Progenitor cell of endocrine pancreas (in vitro differentiated cells): Measurements from ENCODE around the gene CDC26. TPM values are rescaled to one million over a fixed set of nuclear protein-coding genes. Genes with fewer than 3 reads are reported as not detected.

Source experiments
- DNase-seq: peaks from one replicate; pipeline ENCODE4 v3.0.0; 2021; ENCODE audit warnings: low spot score; ENCODE audit not compliant: unreplicated experiment
- H3K27ac Mint-ChIP-seq: 2 replicates; pipeline ENCODE4 v1.8.0; 2021; ENCODE audit warnings: mild to moderate bottlenecking, moderate library complexity, mixed read lengths
- H3K27me3 Mint-ChIP-seq: 2 replicates; pipeline ENCODE4 v1.8.0; 2021; ENCODE audit warnings: mixed read lengths
- H3K36me3 Mint-ChIP-seq: 2 replicates; pipeline ENCODE4 v1.8.0; 2022; ENCODE audit warnings: mixed read lengths; ENCODE audit not compliant: insufficient read depth
- H3K4me1 Mint-ChIP-seq: 2 replicates; pipeline ENCODE4 v1.8.0; 2021; ENCODE audit warnings: low read depth, mixed read lengths
- H3K4me3 Mint-ChIP-seq: 2 replicates; pipeline ENCODE4 v1.8.0; 2021; ENCODE audit warnings: low read depth, mild to moderate bottlenecking, moderate library complexity, mixed read lengths
- H3K9me3 Mint-ChIP-seq: 2 replicates; pipeline ENCODE4 v1.8.0; 2021; ENCODE audit warnings: low read depth, mixed read lengths
- total RNA-seq: library from RNA; stranded (reverse); gene quantifications from 2 replicates; pipeline ENCODE4 v1.2.1, GENCODE V29; 2021
- TF ChIP-seq, protein P1 (sequence below): fragments of 200-600 bp; sonication (generic); IDR thresholded peaks from one replicate; pipeline ENCODE4 v1.5.0; 2021; ENCODE audit warnings: antibody characterized with exemption, mild to moderate bottlenecking; ENCODE audit not compliant: unreplicated experiment

CDC26 gene
- total RNA-seq, 1 donor from 2014 or later = 36.6 TPM

- Mint-ChIP-seq H3K4me3 (no peak overlapping the region), H3K4me1 (no peaks in the 10 kb centered on the region), H3K27ac (no peak overlapping the region), H3K27me3 (no peaks in the 10 kb centered on the region), H3K36me3 (no peaks in the 10 kb centered on the region), H3K9me3 (no peaks in the 10 kb centered on the region)
- no peak for DNase-seq
- TF ChIP-seq, protein P1, sequence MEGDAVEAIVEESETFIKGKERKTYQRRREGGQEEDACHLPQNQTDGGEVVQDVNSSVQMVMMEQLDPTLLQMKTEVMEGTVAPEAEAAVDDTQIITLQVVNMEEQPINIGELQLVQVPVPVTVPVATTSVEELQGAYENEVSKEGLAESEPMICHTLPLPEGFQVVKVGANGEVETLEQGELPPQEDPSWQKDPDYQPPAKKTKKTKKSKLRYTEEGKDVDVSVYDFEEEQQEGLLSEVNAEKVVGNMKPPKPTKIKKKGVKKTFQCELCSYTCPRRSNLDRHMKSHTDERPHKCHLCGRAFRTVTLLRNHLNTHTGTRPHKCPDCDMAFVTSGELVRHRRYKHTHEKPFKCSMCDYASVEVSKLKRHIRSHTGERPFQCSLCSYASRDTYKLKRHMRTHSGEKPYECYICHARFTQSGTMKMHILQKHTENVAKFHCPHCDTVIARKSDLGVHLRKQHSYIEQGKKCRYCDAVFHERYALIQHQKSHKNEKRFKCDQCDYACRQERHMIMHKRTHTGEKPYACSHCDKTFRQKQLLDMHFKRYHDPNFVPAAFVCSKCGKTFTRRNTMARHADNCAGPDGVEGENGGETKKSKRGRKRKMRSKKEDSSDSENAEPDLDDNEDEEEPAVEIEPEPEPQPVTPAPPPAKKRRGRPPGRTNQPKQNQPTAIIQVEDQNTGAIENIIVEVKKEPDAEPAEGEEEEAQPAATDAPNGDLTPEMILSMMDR = no peak
Measured at GRCh38 chr9:113316030-113316429, 40.7 kb upstream of the CDC26 start.

DNA sequence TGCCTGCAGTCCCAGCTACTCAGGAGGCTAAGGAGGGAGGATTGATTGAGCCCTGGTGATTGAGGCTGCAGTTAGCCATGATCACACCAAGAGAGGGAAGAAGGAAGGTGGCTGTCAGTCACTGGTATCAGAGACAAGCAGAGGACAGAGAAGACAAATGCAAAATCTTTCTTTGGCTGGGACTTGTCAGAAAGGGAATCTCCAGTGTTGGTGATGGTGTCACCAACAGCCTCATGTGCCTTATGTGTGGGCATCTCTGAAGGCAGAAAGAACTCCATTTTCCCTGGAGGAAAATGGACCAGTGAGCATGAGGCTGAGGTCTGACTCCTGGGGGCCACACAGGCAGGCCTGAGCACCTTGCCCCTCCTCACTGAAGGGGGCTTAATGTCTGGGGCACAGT, 39.9 kb upstream of the CDC26 start:
- H3K9me3 Mint-ChIP-seq = no peaks in the 10 kb centered on the region
- DNase-seq = no peak
- H3K4me1 Mint-ChIP-seq = no peaks in the 10 kb centered on the region
- no peak overlapping the region for H3K27ac Mint-ChIP-seq
- TF ChIP-seq, protein P1 = no peak
- no peaks in the 10 kb centered on the region for H3K36me3 Mint-ChIP-seq
- no peak overlapping the region for H3K4me3 Mint-ChIP-seq
- H3K27me3 Mint-ChIP-seq = no peaks in the 10 kb centered on the region

DNA sequence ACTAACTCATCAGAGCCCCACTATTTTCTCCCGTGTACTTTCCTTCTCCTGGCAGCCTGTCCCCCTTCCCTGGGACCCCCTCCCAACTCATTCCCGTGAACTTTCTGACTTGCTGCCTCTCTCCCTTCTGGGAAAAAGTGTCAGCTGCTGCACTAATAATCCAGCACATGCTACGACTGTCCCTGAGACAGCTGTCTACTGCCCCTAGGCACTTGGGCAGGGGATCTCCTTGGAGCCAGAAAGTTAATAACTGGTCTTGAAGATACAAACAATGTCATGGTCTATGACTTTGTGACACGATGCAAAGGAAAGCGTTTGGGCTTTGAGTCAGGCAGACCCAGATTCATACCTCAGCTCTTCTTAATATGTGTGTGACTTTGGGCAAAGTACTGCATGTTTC, 37.9 kb upstream of the CDC26 start:
- no peak overlapping the region for H3K4me3 Mint-ChIP-seq
- TF ChIP-seq, protein P1 = no peak
- no peaks in the 10 kb centered on the region for H3K9me3 Mint-ChIP-seq
- no peak for DNase-seq
- no peaks in the 10 kb centered on the region for H3K27me3 Mint-ChIP-seq
- peaks cover 2% of the 10 kb centered on the region for H3K4me1 Mint-ChIP-seq
- H3K36me3 Mint-ChIP-seq = no peaks in the 10 kb centered on the region
- no peak overlapping the region for H3K27ac Mint-ChIP-seq

DNA sequence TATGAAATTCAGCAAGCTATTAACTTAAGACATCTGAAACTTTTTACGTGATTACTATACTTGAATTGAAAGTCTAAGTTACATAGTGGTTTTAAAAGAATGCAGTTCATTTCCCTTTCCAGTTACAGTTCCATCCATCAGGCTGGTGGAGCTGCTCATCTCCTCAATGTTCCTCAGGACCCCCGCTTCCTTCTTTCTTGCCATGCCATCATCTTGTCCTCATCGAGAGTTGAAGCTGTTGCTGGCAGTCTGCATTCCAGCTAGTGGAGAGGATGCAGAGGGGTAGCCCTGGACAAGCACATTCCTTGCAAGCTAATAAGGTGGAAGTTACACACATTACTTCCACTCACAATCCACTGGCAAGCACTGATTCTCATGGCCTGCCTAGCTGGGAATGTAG, 36.6 kb upstream of the CDC26 start:
- H3K4me1 Mint-ChIP-seq = peaks cover 2% of the 10 kb centered on the region
- TF ChIP-seq, protein P1 = no peak
- H3K9me3 Mint-ChIP-seq = no peaks in the 10 kb centered on the region
- no peaks in the 10 kb centered on the region for H3K36me3 Mint-ChIP-seq
- no peak overlapping the region for H3K27ac Mint-ChIP-seq
- no peaks in the 10 kb centered on the region for H3K27me3 Mint-ChIP-seq
- no peak for DNase-seq
- H3K4me3 Mint-ChIP-seq = no peak overlapping the region

DNA sequence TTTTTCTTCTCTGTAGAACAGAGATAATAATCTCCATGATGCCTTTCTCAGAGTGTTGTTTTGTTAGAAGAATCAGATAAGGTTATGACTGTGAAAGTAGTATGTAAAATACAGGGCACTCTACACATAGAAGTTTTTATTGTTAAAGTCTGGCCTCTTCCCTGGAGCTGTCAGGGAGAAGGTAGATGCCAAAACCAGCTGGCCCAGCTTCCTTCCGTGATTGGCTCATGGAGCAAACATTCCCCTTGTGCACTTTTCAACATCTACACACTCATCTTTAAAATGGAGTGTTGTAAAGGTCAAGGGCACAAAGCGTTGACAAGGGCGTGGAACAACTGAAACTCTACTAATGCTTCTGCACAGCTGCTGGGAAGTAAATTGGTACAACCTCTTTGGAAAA, 35.2 kb upstream of the CDC26 start:
- Mint-ChIP-seq H3K27ac (no peak overlapping the region), H3K9me3 (no peaks in the 10 kb centered on the region), H3K4me1 (peaks cover 2% of the 10 kb centered on the region), H3K4me3 (no peak overlapping the region), H3K36me3 (no peaks in the 10 kb centered on the region), H3K27me3 (no peaks in the 10 kb centered on the region)
- TF ChIP-seq, protein P1 = no peak
- DNase-seq = no peak
